Mammary epithelial cell (primary cell): ENCODE results near the gene IL1RAPL2.

Experiments
- EZH2 ChIP-seq: IDR thresholded peaks from 2 replicates; pipeline ENCODE4 v1.6.1; 2012; ENCODE audit warnings: low read length, inconsistent platforms, borderline replicate concordance
- TF ChIP-seq, protein P1 (sequence below), 2 donors: IDR thresholded peaks in 1 of 2; conservative IDR thresholded peaks in 1 of 2; 2 replicates each; pipeline ENCODE4 v1.5.1; 2011 to 2012; ENCODE audit warnings: inconsistent platforms in 2 of 2, low read length in 2 of 2, mild to moderate bottlenecking in 2 of 2, control low read depth in 1 of 2, low read depth in 1 of 2; ENCODE audit not compliant: insufficient read depth in 1 of 2; ENCODE audit errors: extremely low read depth in 1 of 2

- TF ChIP-seq, protein P1, sequence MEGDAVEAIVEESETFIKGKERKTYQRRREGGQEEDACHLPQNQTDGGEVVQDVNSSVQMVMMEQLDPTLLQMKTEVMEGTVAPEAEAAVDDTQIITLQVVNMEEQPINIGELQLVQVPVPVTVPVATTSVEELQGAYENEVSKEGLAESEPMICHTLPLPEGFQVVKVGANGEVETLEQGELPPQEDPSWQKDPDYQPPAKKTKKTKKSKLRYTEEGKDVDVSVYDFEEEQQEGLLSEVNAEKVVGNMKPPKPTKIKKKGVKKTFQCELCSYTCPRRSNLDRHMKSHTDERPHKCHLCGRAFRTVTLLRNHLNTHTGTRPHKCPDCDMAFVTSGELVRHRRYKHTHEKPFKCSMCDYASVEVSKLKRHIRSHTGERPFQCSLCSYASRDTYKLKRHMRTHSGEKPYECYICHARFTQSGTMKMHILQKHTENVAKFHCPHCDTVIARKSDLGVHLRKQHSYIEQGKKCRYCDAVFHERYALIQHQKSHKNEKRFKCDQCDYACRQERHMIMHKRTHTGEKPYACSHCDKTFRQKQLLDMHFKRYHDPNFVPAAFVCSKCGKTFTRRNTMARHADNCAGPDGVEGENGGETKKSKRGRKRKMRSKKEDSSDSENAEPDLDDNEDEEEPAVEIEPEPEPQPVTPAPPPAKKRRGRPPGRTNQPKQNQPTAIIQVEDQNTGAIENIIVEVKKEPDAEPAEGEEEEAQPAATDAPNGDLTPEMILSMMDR (conservative IDR thresholded peaks at IDR 0.05 in 1 of 2, IDR thresholded peaks at IDR 0.05 in 1 of 2; ENCODE audit: extremely low read depth in 1 of 2, insufficient read depth in 1 of 2, low read depth in 1 of 2, low read length in 2 of 2): no peak
- no peak for TF ChIP-seq EZH2
These were observed 858.7 kb downstream of the IL1RAPL2 start for GRCh38 chrX:105424729-105425128.
